HTR-8/SVneo (cell line): ENCODE measurements around the gene FTO.

Source experiments
- DNase-seq: peaks from one replicate; pipeline ENCODE4 v3.0.0; 2011; ENCODE audit warnings: low spot score, mixed read lengths; ENCODE audit not compliant: insufficient read length
- FAIRE-seq: peaks from 2 replicates; lab custom pipeline; 2011; peaks lifted over from hg19 to GRCh38; lab: Jason Lieb, UNC

The FTO gene

DNA sequence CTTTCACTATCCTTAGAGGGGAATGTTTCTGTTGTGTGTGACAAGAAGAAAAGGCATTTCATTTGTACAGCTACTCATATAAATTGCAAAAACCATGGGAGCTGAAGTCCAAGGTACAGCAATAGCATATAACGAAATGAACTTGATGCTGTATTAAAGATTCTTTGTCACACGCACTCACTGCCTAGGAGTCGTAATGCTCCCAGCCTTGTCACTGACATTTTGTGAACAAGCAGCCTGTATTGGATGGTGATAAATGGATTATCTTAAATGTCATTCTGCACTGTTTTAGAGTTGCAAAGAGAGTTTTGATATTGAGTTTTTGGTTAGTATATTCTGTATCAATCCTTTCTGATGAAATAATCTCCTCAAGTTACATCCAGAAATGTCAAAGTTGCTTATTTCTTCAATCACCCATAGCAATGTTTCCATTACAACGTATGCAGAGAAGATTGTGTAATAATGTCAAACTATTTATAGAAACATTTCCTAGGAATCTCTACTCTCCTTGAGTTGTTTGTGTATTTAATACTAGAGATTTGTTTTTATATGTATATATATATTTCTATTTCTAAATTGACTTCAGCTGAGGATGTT is 270.6 kb downstream of the FTO start:
- no peak for FAIRE-seq
- no peak for DNase-seq

DNA sequence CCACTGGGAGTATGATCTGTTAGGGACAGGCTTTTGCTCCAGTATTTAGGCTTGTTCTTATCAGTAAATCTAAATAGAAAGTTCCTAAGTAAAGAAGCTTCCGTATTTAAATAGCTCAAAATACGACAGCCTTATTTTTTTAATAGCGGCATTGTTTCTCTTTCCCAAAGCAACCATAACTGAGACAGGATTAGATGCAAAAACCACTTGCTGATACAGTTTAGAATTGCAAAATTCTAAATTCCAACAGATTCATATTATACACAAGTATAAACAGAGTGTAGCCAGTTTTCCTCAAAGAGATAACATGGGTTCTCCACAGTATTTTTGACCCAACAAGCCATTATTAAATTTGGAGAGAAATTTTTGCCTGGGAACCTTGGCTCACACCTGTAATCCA is 276.7 kb downstream of the FTO start:
- FAIRE-seq (no peak), DNase-seq (no peak)

- DNase-seq, result no peak
- no peak for FAIRE-seq
Measured at GRCh38 chr16:53982631-53983042, 278.7 kb downstream of the FTO start.

- DNase-seq (no peak), FAIRE-seq (no peak)
Measured at GRCh38 chr16:53984936-53985335, 281.0 kb downstream of the FTO start.

DNA sequence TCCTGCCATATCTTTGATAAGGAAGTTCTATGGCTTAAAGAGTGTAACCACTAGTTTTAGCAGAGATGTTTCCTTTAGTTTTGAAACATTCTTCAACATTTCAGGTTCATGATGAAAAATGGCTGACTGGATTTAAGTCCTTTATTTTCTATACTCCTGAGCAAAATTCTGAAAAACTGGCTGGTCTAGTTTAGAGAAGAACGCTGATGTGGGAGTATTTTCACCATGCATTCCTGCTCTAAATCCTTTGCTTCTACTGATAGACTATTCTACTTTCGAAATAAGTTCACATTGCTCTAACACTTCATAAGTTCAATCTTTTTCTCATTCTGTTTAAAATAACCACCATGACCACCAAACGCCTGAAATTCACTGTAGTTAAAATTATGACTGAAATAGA is 281.9 kb downstream of the FTO start:
- FAIRE-seq, result no peak
- DNase-seq, result no peak

DNA sequence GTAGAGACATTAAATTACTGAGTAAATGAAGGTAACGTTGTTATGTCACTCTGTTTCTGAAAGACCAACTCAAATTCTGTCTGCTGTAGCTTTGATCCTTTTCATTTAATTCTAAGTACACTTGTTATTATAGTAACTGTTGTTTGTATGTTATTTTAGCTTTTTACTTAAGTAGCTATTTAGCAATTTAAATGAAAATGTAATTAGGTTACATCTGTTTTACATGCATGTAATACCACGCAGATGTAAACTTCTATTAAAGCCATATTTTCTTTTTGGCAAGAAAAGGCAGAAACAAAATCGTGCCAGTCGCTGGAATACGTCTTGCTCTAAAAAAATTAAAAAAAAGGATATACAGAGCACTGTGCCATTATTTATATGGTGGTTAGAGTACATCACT is 282.8 kb downstream of the FTO start:
- DNase-seq (no peak), FAIRE-seq (no peak)

- no peak for FAIRE-seq
Measured at GRCh38 chr16:53988136-53988535, 284.2 kb downstream of the FTO start.

GRCh38 chr16:53989597-53989996 is 285.6 kb downstream of the FTO start:
- FAIRE-seq (no peak), DNase-seq (no peak)

More at GRCh38 chr16:53988136-53988535, 284.2 kb downstream of the FTO start:
- no peak for DNase-seq

- no peak for DNase-seq
- FAIRE-seq, result no peak
Measured at GRCh38 chr16:53991754-53992378, 287.9 kb downstream of the FTO start.

GRCh38 chr16:53995378-53995777 is 291.4 kb downstream of the FTO start:
- FAIRE-seq (no peak), DNase-seq (no peak)

- no peak for FAIRE-seq
Measured at GRCh38 chr16:53996961-53997360, 293.0 kb downstream of the FTO start.

GRCh38 chr16:53998024-53998810 is 294.3 kb downstream of the FTO start:
- no peak for DNase-seq
- no peak for FAIRE-seq

More at GRCh38 chr16:53996961-53997360, 293.0 kb downstream of the FTO start:
- DNase-seq, result no peak

- no peak for FAIRE-seq
- no peak for DNase-seq
Measured at GRCh38 chr16:53998966-53999522, 295.1 kb downstream of the FTO start.

GRCh38 chr16:53999841-54000240 is 295.9 kb downstream of the FTO start:
- no peak for DNase-seq
- FAIRE-seq, result no peak

DNA sequence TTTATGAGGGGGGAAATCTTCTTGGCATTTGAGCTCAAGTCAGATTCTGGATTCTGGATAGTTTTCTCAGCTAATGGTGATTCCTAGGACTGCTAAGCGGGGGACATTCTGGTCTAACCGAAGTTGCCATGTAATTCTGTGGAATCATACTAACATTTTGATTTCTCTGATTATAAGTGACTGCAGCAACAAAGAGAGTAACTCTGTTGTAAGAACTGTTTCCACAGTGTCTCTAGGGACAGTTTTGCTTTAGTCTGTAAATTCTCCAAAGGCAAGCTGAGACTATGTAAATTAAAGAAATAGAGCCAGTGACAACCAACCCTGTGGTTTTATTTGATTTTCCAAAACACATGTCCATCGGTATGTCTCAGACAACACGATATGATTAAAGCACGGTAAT is 296.4 kb downstream of the FTO start:
- FAIRE-seq, result no peak

GRCh38 chr16:54006693-54007092 is 302.7 kb downstream of the FTO start:
- FAIRE-seq, result no peak

More for the DNA sequence above, 296.4 kb downstream of the FTO start:
- DNase-seq, result no peak

DNA sequence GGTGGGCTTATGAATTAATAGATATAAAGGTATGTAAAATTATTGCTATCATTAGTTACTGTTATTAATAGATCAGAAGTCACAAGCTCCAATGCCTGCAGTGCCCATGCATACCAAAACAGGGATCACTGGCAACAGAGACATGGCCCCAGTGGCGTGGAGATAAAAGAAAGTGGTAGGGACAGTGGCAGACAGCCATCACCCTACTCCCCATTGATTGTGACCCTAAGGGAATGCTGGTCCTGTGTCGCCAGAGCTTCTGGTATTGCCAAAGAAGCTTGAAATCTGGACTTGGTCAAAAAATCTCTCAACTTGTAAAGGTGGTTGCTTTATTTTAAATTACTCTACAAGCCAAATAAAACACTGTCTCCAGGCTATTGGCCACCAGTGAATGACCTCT is 303.5 kb downstream of the FTO start:
- FAIRE-seq (no peak), DNase-seq (no peak)

More at GRCh38 chr16:54006693-54007092, 302.7 kb downstream of the FTO start:
- DNase-seq, result no peak

- FAIRE-seq (no peak), DNase-seq (no peak)
Measured at GRCh38 chr16:54009464-54010176, 305.7 kb downstream of the FTO start.

- FAIRE-seq, result no peak
- no peak for DNase-seq
Measured at GRCh38 chr16:54015147-54015546, 311.2 kb downstream of the FTO start.

- FAIRE-seq (no peak), DNase-seq (no peak)
Measured at GRCh38 chr16:54022362-54022761, 318.4 kb downstream of the FTO start.
